EL (cell line): ENCODE measurements around the gene LLGL1.

Source experiments
- DNase-seq: peaks from one replicate; pipeline ENCODE4 v3.0.0-alpha.2; 2016

LLGL1 gene

GRCh38 chr17:18278867-18279266 is 53.4 kb downstream of the LLGL1 start:
- DNase-seq: no peak

DNA sequence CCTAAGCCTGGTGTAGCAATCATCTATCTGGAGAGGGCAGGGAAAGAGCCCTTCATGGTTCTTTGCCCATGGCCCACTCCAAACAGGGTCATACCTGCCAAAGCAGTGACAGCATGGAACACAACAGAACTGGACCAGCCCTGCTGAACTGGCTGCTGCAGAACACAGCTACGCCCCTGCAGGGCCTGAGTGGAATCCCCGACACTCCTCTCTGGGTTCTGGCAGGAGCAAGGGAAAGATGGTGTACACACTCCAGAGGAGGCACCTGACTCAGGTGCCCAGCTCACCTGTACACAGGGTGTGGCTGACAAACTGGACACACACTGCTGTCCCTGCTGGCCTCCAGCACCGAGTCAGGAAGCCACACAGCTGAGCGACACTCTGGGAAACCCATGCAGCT is 54.8 kb downstream of the LLGL1 start:
- no peak for DNase-seq

DNA sequence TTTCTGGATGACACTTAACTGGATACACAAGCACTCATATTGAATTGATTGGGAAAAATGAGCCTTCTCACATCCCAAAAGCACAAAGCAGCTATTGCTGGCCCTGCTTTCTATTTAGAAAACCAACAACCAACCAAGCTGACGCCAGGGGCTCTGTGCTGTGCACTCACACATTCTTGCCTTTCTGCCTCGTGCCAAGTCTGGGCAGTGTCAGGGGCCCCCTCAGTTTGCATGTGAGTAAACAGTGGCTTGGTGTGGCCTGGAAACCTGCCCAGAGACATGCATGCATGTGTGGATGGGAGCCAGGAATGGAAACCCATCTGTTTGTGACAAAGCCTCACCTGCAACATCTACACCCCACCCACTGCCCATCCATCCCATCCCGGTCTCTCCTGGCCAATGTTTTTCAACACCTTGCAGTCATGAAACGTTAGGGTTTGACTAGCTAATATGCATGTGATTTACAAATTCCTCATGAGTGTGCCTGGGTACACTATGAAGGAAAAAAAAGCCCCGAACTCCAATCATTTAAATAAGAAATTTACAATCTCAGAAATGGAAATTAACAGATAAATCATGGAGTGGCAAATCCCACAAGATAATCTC is 55.4 kb downstream of the LLGL1 start:
- no peak for DNase-seq

DNA sequence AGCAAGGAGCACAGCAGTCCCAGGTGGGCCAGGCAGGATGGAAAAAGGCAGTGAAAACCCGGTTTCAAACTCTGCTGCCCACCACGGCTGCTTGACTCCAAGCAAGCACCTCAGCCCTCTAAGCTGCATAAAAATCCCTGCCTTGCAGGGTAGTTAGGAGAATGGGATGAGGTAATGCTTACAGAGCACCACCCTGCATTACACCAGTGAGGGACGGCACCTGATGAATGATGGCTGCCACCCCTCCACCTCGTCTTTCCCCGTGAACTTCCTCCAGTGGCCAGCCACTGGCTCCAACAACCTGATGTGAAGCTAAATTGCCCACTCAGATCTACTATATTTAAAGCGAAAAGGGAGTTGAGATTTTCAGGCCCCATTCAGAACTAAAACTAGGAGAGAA is 56.4 kb downstream of the LLGL1 start:
- DNase-seq: no peak

DNA sequence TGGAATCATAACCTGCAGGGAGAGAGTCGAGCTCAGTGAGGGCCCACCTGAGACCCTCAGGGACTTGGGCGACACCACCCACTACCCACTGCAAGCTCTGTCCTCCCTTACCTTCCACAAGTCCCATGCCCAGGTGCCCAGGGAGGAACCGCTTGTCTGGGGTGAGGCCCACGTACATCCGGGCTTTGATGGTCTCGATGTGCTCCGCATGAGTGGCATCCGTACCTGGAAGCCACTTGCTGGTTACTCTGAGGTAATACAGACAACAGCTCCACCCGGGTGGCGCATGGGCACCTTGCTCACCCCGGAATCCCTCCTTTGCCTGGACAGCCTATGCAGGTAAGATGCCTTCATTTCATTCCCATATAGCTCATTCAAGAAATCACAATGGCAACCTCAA is 59.9 kb downstream of the LLGL1 start:
- no peak for DNase-seq

DNA sequence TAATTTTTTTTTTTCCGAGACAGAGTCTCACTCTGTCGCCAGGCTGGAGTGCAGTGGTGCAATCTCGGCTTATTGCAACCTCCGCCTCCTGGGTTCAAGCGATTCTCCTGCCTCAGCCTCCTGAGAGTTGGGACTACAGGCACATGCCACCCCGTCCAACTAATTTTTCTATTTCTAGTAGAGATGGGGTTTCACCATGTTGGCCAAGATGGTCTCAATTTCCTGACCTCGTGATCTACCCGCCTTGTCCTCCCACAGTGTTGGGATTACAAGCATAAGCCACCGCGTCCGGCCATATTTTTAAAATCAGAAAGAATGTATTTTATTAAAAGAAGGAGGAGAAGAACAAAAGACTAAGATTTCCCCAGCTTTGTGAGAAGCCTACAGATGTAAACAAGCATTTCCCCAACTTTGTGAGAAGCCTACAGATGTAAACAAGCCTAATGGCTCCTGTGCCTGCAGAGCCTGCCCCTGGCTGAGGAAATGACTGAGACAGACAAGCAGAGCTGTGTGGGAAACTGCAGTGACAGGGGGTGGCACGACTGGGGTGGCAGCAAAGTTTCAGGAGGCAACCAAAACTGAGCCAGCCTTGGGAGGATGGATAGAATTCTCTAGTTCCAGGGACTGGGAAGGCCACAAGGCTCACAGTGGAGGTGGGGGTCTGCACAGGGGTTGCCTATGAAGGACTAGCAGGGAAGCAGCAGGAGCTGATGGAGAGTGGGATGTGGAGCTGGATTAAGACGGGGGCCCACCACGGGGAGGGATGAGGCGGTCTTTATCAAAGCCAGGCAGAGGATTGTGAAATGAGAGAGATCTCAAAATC is 66.5 kb downstream of the LLGL1 start:
- no peak for DNase-seq
